GM21528 (cell line): ENCODE measurements around the gene KLHDC4.
A peak's percentile ranks its signal among the peaks of the same experiment; 100 is the strongest.

Source experiments
- ATAC-seq: cut with Tn5 transposase; IDR thresholded peaks from one replicate; pipeline ENCODE4 v1.9.1; 2021; ENCODE audit warnings: mild to moderate bottlenecking, moderate library complexity; ENCODE audit not compliant: unreplicated experiment, low FRiP score

Gene KLHDC4

DNA sequence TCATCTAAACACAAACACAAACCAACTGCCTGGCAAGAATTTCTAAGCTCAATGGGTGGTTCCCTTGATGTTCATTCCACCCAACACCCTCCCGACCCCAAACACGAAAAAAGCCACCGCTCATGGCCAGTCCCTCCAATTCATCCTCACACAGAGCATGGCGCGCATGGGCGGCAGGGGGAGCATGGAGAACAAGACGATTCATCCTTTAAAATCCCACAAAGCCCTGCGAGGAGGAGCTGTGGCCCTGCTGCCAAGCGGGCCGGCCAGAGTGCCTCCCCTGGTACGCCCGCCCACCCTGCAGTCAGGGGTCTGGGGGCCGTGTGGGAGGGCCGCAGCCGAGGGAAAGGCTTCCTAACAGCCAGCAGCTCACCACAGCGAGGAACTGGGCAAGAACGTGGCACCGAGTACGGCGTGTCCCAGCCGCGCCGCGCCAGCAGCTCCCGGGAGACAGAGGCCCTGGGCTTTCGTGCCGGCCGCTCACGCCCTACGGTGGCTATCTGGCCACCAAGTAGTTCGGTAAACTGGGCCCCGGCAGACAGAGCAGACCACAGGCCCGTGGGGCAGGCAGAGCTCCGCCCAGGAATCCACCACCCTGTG is 60.9 kb downstream of the KLHDC4 start:
- ATAC-seq, result no peak

DNA sequence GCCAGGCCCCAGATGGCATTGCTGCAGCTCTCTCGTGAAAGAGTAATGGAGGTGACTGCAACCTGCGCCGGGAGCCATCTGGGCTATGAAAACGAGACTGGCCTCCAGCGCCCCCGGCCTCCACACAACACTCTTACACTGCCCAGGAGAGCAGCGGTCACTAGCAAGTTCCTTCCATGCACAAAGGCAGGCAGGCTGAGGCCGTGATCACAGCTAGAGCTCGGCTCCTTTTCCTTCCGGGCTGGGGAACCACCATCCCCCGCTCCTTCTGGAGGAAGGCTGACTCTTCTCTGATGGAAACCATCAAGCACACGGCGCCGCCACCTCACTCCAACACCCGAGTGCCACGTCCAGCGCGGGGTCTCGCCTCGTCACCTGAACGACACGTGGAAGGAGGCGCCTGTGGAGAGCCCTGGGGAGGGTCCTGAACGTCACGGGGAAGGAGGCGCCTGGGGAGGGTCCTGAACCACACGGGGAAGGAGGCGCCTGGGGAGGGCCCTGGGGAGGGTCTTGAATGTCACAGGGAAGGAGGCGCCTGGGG is 61.9 kb downstream of the KLHDC4 start:
- no peak for ATAC-seq

DNA sequence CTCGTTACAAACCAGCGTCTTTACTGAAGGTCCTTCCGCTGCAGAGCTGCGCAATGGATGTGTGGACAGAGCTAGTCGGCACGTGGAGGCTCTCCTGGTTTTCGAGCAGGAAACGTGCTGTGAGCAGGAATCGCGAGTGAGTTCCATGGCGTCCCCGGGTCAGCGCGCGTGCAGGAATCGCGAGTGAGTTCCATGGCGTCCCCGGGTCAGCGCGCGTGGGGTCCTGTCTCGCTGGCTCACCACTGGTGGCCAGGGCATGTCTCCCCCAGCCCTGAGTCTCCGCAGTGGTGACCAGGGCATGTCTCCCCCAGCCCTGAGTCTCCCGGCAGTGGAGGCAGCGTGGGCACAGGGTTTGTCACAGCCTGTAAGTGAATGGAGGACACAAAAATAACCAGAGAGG is 62.7 kb downstream of the KLHDC4 start:
- ATAC-seq, result no peak

DNA sequence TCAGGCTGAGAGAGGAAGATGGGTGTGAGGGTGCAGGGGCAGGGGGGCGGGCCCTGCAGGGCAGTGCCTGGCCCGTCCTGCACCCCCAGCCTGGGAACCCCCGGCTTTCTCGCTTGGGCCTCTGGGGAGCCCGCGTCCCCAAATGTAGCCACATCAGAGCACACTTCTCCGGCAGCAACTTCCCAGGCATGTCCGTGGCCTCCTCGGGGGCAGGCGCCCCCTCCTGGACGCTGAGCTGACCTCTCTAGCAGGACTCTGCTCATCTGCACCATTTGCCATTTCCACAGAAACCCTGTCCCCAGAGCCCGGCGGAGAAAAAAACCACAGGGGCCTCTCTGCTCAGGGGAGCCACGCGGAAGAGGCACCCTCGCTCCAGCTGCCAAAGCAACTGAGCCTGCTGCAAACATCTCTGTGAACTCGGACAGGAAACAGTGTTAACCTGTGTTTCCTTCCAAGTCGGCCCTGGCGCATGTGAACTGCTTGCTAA is 63.4 kb downstream of the KLHDC4 start:
- ATAC-seq, result peak; percentile 35

DNA sequence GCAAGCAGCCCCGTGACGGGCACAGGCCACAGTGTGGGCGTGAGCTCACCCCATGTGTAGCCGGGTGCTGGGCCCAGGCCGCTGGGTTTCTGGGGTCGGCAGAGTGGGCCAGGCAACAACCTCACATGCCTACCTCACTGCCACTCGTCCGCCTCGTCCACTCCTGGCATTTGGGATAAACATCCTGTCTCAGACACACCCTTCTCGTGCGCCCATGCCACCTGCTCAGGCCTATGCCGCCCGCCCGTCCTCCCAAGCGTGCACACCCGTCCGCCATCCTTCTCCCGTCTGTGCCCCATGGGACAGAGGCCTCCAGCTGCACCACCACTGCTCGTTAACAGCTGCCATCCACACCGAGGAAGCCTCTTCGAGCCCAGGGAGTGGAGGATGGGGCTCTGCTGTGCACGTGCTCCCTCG is 64.3 kb downstream of the KLHDC4 start:
- ATAC-seq, result no peak

DNA sequence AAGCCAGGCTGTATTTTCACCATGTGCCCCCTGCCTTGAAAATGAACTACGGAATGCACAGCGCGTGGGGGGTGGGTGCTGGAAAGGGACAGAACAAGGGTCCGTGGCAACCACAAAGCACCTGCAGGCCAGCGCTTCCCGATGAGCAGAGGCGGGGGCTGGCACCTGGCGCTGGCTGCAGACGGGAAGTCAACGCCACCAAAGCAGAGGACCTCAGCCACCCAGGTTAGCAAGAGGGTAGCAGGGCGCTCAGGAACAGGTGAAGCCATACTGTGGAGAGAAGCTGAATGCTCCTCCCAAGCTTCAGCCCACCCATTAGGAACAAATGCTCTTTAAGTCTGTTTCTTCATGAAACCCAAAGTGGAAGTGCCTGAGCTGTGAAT is 64.7 kb downstream of the KLHDC4 start:
- no peak for ATAC-seq

DNA sequence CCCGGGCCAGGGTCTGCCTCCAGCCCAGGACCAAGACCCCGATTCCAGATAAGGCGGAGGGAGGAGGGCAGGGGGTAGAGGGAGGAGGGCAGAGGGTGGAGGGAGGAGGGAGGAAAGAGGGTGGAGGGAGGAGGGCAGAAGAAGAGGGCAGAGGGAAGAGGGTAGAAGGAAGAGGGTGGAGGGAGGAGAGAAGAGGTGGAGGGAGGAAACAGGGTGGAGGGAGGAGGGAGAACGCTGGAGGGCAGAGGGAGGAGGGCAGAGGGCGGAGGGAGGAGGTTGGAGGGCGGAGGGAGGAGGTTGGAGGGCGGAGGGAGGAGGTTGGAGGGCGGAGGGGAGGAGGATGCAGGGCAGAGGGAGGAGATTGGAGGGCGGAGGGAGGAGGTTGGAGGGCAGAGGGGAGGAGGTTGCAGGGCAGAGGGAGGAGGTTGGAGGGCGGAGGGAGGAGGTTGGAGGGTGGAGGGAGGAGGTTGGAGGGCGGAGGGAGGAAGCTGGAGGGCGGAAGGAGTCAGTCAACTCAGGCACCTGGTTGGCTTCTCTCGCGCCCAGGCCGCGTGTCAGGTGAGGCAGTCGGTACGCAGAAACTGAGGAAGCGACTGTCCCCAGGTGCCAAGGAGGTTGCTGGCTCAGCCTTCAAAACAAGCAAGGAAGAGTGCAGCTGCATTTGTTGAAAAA is 65.2 kb downstream of the KLHDC4 start:
- ATAC-seq, result no peak

DNA sequence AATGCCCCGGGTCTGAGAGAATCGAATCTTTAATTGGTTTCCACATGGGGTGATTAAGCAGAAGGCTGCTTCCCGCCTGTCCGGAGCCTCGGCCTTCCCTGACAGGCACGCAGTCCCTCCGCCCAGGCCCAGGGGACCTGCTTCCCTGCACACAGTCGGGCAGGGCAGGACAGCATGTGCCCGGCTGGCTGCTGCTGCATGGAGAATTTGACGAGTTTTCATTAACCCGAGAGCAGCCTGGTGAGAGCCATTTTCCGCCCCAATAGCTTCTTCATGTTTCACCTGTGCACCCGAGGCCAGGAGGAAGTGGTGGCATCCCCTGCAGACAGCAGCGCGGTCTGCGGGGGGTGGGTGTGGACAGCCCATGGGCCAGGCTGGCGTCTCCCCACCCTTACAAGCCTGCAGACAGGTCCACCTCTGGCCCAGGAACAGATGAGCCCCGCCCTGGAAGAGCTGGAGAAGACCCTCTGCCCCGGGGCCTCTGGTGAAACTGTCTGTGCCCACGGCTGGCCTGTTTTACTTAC is 67.0 kb downstream of the KLHDC4 start:
- no peak for ATAC-seq

DNA sequence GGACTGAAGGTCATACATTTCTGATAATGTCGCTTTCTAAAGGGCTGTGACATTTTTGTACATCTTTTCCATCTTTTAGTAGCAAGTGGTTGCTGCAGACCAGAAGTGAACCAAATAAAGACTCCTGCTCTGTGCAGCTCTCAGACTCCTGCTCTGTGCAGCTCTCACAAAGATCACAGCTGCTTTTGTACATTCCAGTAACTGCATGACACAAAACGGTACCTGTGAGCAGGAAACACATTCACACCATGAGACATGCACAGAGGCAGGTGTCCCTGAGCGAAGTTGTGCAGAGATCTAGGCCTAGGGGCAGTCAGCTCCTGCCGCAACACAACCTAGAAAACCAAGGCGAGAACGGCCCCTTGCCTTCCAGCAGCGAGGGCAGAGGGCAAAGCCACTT is 67.5 kb downstream of the KLHDC4 start:
- ATAC-seq, result no peak

DNA sequence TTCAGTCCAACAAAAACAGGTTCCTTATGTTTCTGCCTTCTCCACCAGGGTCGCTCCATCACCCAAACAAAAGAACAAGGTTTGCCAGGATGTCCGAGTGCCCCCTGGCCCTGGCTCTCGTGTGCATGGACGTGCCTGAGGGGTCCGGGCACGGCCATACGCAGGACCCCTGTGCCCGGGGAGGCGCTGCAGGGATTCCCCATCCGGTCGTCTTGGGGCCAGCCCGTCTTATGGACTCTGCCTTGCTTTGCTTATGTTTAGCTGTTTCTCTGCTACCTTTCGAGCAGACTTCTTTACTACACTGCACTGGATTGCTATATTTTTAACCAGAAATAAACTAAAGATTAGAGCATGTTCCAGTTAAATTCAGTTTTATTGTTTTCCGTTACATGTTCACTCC is 68.0 kb downstream of the KLHDC4 start:
- ATAC-seq, result no peak

DNA sequence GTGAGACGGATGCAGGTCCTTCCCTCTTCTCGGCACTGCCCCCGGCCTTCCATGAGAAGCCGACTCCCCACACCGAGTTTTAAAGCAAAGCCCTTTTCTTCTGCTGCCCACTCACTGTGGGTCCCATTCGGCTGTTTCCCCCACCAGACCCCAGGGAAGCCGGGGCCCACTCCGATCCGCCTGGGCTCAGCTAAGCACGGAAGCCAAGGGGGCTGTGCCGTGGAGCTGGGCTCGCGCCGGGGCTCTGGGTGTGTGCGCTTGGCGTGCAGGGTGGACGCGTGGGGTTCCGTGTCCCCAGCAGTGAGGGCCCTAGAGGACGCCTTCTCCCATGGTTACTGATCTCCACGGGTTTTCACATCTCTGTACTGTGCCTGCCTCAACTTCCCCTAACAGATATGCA is 68.5 kb downstream of the KLHDC4 start:
- no peak for ATAC-seq

DNA sequence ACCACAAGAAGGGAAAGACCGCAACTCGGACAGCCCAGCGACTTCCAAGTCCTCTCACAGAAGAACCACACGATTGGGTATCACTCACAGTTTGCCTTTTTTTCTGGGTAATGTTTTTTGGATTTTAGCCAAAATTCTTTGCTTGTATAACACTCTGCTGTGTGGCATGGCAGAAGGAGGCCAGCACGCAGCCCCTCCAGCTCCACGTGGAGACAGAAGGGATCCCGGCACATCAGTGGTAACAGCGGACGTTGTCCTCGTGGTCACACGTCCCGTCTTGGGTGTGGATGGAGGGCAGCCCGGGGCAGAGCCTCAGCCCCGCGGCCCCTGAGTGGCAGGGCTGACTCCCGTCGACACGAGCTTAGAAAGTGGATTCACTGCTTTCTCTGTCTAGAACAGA is 69.1 kb downstream of the KLHDC4 start:
- ATAC-seq, result no peak

DNA sequence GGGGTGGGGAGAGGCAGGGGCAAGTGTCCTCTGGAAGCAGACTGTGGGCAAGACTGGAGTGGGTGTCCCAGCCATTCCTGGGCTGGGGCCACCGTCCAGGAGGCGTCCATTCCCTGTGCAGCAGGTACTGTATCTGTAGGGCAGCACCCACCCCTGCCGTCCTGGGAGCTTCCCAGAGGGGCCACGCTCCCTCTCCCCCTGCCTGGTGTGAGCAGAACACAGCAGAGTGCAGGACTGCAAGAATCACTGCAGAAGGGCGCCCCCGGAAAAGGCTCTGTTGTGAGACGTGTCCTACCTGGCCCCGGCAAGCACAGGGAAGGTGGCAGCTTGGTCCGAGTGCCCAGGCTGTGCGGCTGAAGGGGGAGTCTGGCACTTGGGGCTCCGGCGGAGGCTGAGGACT is 70.3 kb downstream of the KLHDC4 start:
- ATAC-seq, result no peak

DNA sequence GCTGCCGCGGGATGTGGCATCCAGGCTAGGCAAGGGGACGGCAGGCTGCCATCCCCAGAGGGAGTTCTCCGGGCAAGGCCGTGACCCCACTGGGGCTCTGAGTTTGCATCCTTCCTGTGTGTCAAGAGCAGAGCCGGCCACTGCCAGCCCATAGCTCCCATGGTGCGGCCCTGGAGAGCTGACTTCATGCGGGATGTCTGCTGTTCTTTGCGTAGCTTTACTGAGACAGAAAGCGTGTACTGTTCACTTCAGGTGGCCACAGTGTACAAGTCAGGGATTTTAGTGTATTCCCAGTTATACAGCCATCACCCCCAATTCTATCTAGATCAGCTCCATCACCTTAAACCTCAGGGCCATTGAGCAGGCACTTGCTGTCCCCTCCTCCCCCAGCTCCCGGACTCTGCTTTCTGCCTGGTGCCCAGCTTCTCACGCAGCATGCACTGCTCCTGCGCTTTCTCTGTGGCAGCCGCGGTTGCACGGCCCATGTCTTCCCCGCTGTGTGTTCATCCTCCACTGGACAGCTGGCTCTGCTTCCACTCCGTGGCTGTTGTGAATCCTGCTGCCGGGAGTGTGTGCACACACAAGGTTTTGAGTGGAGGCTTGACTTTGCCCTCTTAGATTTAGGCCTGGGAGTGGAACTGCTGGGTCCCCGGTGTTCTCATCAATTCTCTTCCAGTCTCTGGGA is 71.2 kb downstream of the KLHDC4 start:
- ATAC-seq, result no peak

DNA sequence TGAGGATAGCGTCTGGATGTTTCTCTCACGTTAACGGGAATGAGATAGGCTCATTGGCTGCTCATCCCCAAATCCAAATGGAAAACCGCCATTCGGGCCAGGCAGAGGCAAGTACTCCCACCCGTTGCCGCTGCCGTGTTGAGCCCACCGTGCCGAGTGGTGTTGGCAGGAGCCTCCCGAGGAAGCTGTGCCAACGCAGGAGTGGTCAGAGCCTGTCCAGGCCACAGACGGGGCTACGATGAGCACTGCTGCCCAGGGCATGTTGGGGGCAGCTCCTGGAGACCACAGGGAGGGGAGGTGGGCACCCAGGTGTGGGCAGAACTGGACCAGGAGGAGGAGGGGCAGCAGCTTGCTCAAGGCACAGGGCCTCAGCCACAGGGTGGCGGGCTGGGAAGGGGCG is 72.0 kb downstream of the KLHDC4 start:
- ATAC-seq, result no peak

DNA sequence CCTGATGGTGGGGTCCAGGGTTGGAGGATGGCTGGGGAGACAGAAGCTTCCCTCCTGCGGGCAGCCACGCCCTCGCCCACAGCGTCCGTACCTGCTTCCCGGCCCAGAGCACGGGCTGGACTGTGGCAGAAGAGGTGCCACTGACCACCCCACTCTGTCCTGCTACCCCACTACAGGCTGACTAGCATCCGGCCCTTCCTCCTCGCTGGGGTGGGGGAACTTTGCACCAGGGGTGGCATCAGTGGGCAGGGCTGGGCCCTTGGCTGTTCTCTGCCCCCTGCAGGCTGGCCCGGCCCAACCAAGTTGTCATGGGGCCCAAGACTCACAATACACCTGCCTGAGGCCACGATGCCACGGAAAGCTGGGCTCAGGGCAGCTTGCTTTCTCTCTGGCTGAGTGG is 73.0 kb downstream of the KLHDC4 start:
- no peak for ATAC-seq

DNA sequence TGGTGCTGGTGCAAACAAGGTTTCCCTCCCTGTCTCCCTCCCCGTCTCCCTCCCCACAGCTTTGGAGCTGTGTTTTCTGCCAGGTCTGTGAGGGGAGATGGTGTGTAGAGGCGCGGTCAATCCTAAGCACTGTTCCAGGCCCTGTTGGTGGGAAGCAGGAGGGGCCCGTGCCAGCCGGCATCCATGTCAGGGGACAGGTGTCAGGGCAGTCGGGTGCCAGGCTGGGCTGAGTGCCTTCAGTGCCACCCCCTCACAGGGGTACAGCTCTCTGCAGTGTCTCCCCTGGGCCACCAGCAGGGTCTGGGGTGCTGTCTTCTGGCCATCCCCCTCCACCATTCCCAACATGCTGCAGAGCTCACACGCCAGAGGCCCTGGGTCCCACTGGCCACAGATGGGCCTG is 73.6 kb downstream of the KLHDC4 start:
- ATAC-seq, result no peak

DNA sequence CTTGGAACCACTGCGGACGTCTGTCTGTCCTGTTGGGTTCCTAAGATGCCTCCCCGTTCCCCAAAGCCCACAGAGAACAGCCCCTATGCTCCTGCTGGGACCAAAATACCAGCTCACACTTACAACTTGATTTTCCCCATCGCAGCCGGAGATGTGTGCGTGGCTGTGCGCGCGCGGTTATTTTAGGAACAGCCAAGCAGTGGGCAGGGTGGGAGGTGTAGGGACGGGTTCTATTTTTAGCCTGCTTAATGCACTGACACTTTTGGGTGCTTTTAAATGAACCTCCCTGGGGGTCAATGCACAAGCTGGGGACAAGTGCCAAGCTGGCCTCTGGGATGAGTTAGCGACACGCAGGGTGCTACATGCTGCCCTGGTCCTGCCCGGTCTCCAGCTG is 74.1 kb downstream of the KLHDC4 start:
- no peak for ATAC-seq

DNA sequence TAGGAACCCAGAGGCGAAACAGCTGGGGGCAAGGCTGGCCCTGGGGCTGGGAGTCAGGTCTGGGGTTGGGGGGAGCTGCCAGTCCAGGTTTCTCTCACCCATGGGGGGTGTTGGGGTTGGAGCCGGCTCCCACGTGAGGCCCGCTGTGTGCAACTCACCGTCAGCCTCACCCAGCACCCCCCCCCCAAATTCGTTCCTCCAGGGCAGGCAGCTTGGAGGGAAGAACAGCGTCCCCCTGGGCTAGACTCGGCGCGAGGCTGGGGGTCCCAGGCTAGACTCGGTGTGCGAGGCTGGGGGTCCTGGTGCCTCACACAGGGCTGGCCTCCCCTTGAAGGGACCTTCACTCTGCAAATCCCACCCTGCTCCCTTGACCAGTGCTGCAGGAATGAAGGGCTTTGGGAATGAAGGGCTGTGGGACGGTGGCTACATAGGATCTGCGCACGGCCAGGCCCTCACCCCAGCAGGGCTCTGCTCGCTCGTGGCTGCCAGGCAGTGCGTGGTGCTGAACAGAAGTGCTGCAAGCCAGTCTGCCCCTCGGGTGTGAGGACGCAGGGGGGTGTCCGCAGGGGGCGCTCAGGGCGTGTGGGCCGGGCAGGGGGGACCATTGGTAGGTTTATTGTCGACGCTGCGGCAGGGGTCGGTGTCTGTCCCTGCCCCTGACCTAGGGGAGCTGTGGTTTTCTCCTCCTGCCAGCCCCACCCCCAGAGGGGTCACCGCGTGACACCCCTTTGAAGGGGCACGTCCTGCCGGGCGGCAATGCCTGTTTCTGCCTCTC is 74.7 kb downstream of the KLHDC4 start:
- ATAC-seq, result no peak

DNA sequence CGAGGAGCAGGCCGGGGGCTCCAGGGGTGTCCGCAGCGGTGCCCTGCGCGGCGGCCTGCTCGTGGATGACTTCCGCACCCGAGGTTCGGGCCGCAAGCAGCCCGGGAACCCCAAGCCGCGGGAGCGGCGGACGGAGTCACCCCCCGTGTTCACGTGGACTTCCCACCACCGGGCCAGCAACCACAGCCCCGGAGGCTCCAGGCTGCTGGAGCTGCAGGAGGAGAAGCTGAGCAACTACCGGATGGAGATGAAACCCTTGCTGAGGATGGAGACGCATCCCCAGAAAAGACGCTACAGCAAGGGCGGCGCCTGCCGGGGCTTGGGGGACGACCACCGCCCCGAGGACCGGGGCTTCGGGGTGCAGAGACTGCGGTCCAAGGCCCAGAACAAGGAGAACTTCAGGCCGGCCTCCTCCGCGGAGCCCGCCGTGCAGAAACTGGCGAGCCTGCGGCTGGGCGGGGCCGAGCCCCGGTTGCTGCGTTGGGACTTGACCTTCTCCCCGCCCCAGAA is 75.8 kb downstream of the KLHDC4 start:
- no peak for ATAC-seq
